Measurements from ENCODE around the gene ANKRD13B.

The ANKRD13B gene

DNA sequence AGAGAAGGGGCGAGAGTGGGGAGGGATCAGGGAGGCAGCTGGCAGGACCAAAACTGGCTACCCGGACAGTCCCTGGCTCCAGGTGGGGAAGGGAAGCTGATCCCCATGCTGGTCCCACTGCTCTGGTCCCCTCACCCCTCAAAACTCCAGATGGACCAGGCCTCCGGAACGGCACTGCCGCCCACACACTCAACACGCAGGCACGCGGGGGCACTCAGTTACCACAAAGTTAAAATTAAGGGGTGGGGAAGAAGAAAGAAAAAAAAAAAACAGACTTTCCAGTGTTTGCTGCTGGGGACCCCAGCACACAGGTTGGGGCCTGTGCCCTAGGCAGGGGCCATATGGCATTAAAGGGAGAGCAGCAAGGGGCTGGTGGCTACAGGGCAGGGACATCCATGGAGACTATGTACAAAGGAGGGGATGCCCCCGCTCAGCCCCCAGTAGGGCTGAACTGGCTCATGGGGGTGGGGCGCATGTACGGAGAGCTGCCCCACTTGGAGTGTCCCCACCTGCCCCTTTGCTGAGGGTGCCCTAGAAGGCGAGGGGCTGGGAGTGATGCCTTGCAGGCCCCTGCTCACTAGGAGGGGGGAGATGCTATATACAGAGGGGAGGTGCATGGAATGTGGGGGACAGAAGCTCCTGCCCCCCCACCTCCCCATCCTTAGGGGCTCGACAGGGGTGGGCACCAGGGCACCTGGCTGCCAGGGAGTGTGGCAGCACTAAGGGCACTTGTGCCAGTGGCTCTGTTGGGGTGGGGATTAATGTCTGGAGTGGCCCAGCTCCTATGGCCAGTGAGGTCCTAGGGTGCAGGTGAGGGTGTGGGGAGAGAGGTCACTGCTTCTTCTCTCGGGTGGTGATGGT lies 18.8 kb upstream of the ANKRD13B start:
- TF ChIP-seq CEBPB (IDR thresholded peaks at IDR 0.05): no peak
- no peak for TF ChIP-seq TAF1 (IDR thresholded peaks at IDR 0.05; ENCODE audit: low read depth)
- TF ChIP-seq EP300 (IDR thresholded peaks at IDR 0.05; ENCODE audit: borderline replicate concordance): no peak
- TF ChIP-seq MAX (IDR thresholded peaks at IDR 0.05): no peak
- TF ChIP-seq EGR1 (IDR thresholded peaks at IDR 0.05): no peak
- no peak for TF ChIP-seq ZBTB7A (IDR thresholded peaks at IDR 0.05; ENCODE audit: low read depth)
- TF ChIP-seq CREB1 (IDR thresholded peaks at IDR 0.05; ENCODE audit: low read depth): no peak
- no peak for TF ChIP-seq USF1 (IDR thresholded peaks at IDR 0.05)
- TF ChIP-seq NFIC (IDR thresholded peaks at IDR 0.05): no peak
- TF ChIP-seq TEAD4 (IDR thresholded peaks at IDR 0.05): no peak
- no peak for TF ChIP-seq REST (IDR thresholded peaks at IDR 0.05; ENCODE audit: low read depth)
- TF ChIP-seq FOXM1 (IDR thresholded peaks at IDR 0.05; ENCODE audit: borderline replicate concordance, low read depth): no peak
- TF ChIP-seq TCF12 (IDR thresholded peaks at IDR 0.05; ENCODE audit: low read depth): no peak
- TF ChIP-seq YY1 (IDR thresholded peaks at IDR 0.05; ENCODE audit: low read depth): no peak
- TF ChIP-seq RAD21 (IDR thresholded peaks at IDR 0.05; ENCODE audit: low read depth): no peak

- TF ChIP-seq CREB1 (IDR thresholded peaks at IDR 0.05; ENCODE audit: low read depth) (no peak), EGR1 (IDR thresholded peaks at IDR 0.05) (no peak), YY1 (IDR thresholded peaks at IDR 0.05; ENCODE audit: low read depth) (no peak), TEAD4 (IDR thresholded peaks at IDR 0.05) (no peak), FOXM1 (IDR thresholded peaks at IDR 0.05; ENCODE audit: borderline replicate concordance, low read depth) (no peak), REST (IDR thresholded peaks at IDR 0.05; ENCODE audit: low read depth) (no peak), EP300 (IDR thresholded peaks at IDR 0.05; ENCODE audit: borderline replicate concordance) (no peak), CEBPB (IDR thresholded peaks at IDR 0.05) (no peak), ZBTB7A (IDR thresholded peaks at IDR 0.05; ENCODE audit: low read depth) (no peak), TCF12 (IDR thresholded peaks at IDR 0.05; ENCODE audit: low read depth) (no peak), TAF1 (IDR thresholded peaks at IDR 0.05; ENCODE audit: low read depth) (no peak), NFIC (IDR thresholded peaks at IDR 0.05) (no peak), MAX (IDR thresholded peaks at IDR 0.05) (no peak), RAD21 (IDR thresholded peaks at IDR 0.05; ENCODE audit: low read depth) (no peak), USF1 (IDR thresholded peaks at IDR 0.05) (no peak)
Observed at GRCh38 chr17:29574732-29575510, 18.0 kb upstream of the ANKRD13B start.

DNA sequence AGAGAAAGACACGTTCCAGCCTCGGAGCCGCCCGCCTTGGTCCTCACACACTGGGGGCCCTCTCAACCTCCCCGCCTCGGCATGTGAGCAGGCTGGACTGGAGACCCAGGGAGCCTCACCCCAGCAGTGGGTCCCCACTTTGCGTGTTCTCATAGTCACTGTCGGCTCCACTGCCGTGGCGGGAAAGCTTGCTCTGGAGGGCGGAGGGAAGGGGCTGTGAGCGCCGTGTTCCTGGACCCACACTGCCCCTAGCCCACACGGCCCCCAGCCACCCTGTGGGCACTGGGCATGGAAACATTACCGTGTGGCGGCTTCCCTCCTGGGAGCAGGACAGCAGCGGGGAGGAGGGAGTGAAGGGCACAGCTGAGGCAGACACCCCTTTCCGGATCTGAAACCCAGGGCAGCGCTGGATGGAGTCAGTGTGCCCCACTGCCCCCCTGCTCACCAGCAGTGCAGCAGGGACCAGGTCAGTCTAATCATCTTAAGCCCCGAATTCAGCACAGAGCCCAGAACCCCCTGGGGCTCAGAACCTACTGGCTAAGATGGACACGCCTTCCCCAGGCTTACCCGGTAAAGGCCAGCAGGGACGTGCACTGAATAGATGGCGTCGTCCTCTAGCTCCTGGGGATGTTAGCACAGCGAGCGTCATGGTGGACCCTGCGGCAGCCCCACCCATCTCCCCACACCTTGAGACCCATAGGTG lies 17.3 kb upstream of the ANKRD13B start:
- no peak for TF ChIP-seq TCF12 (IDR thresholded peaks at IDR 0.05; ENCODE audit: low read depth)

DNA sequence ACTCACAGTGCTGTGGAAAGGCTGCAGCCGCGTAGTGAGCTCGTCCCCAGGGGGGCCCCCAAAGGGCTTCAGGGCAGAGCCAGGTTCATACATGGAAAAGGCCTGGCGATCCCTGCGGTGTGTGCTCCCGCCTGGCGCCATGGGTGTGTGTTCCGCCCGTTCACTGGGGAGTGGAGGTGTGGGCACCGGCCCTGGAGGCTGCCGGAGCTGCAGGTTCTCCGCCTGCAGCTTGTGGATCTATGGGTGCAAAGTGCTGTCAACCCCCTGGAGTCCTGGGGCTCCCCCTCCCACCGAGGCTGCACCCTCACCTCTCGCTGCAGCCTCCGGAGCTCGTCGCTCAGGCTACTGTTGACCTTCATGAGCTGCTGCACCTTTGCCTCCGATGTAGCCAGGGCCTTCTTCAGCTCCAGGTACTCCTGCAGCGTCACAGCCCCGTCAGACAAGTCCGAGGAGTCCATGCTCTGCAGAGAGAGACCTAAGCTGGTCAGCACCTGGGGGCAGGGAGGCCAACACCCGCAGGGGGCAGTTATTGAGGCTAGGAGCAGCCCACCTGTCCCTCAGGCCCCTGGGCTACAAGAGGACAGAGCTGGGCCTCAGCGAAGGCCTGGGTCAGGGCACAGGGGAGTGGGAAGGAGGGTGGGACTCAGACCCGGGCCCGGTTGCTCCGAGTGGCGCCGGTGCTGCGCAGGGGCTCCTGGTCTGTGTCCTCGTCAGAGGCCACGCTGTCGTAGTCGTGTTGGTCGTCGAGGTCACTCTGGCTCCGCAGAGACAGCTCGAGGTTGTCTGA lies 16.5 kb upstream of the ANKRD13B start:
- TF ChIP-seq CREB1 (IDR thresholded peaks at IDR 0.05; ENCODE audit: low read depth) (no peak), MAX (IDR thresholded peaks at IDR 0.05) (no peak), NFIC (IDR thresholded peaks at IDR 0.05) (no peak), EGR1 (IDR thresholded peaks at IDR 0.05) (no peak), FOXM1 (IDR thresholded peaks at IDR 0.05; ENCODE audit: borderline replicate concordance, low read depth) (no peak), YY1 (IDR thresholded peaks at IDR 0.05; ENCODE audit: low read depth) (no peak), REST (IDR thresholded peaks at IDR 0.05; ENCODE audit: low read depth) (no peak), ZBTB7A (IDR thresholded peaks at IDR 0.05; ENCODE audit: low read depth) (no peak), TAF1 (IDR thresholded peaks at IDR 0.05; ENCODE audit: low read depth) (no peak), CEBPB (IDR thresholded peaks at IDR 0.05) (no peak), TCF12 (IDR thresholded peaks at IDR 0.05; ENCODE audit: low read depth) (no peak), RAD21 (IDR thresholded peaks at IDR 0.05; ENCODE audit: low read depth) (no peak), EP300 (IDR thresholded peaks at IDR 0.05; ENCODE audit: borderline replicate concordance) (no peak), TEAD4 (IDR thresholded peaks at IDR 0.05) (no peak), USF1 (IDR thresholded peaks at IDR 0.05) (no peak)

All from Ishikawa (cell line).